Tibial nerve (tissue), 4 donors: ENCODE data around the gene PLCB2.

Experiments
- CTCF ChIP-seq, 5 experiments: fragments of 200-600 bp in 3 of 5; fragments of 450-650 bp in 2 of 5; sonication (generic) in 3 of 5; IDR thresholded peaks; one replicate each; pipeline ENCODE4 v1.5.1; 2016 to 2019; ENCODE audit warnings: antibody characterized with exemption in 5 of 5, mild to moderate bottlenecking in 3 of 5, moderate library complexity in 2 of 5
- EP300 ChIP-seq, 2 donors: sonication (generic); formaldehyde crosslinking; IDR thresholded peaks; one replicate each; pipeline ENCODE4 v1.6.1; 2017; ENCODE audit warnings: antibody characterized with exemption in 2 of 2, mild to moderate bottlenecking in 1 of 2

- TF ChIP-seq CTCF (IDR thresholded peaks at IDR 0.05): no peak
- no peak for TF ChIP-seq EP300 (IDR thresholded peaks at IDR 0.05)
Observed at GRCh38 chr15:40246496-40247280, 61.0 kb downstream of the PLCB2 start.
